A549 (cell line): ENCODE data around the gene ZDHHC1. TPM values are rescaled to one million over a fixed set of nuclear protein-coding genes. Genes with fewer than 3 reads are reported as not detected.

Experiments used
- ATAC-seq, 2 experiments: fragments of 200-7000 bp in 1 of 2; fragments of >200 bp in 1 of 2; cut with Nextera tagmentation in 1 of 2; cut with Tn5 transposase in 1 of 2; 3 replicates each; pipeline versions ENCODE4 v1.8.0 to v1.9.1; 2018 to 2020; ENCODE audit warnings: mild to moderate bottlenecking in 1 of 2, moderate library complexity in 1 of 2
- CTCF ChIA-PET: fragments of 300-600 bp; sonication (Branson Sonifier 250); formaldehyde crosslinking; extraction: SDS; loops from one replicate; lab custom pipeline; 2021; ENCODE audit warnings: antibody characterized with exemption, inconsistent platforms; lab: Yijun Ruan, JAX
- POLR2A ChIA-PET: fragments of 350-600 bp; formaldehyde crosslinking; extraction: SDS; loops from one replicate; lab custom pipeline; 2021; ENCODE audit warnings: antibody characterized with exemption, inconsistent platforms; lab: Yijun Ruan, JAX
- DNase-seq, 2 experiments: peaks; one replicate each; pipeline versions ENCODE4 v3.0.0 to v3.0.0-alpha.2; 2011 to 2016; ENCODE audit warnings: low read depth in 1 of 2, low spot score in 1 of 2
- FAIRE-seq: peaks from 2 replicates; lab custom pipeline; 2011; peaks lifted over from hg19 to GRCh38; lab: Jason Lieb, UNC
- H3K27ac ChIP-seq, 2 experiments: fragments of >200 bp; sonication (Bioruptor Twin); formaldehyde crosslinking; 3 replicates each; pipeline ENCODE4 v1.5.1; 2016 to 2017
- H3K4me1 ChIP-seq: fragments of >200 bp; sonication (Bioruptor Twin); formaldehyde crosslinking; 3 replicates; pipeline ENCODE4 v1.6.1; 2016
- H3K4me2 ChIP-seq: fragments of >200 bp; sonication (Bioruptor Twin); formaldehyde crosslinking; 3 replicates; pipeline ENCODE4 v1.6.1; 2016
- H3K4me3 ChIP-seq: fragments of >200 bp; sonication (Bioruptor Twin); formaldehyde crosslinking; 3 replicates; pipeline ENCODE4 v1.5.1; 2016
- H3K9me3 ChIP-seq: fragments of >200 bp; sonication (Bioruptor Twin); formaldehyde crosslinking; 3 replicates; pipeline ENCODE4 v1.6.1; 2016
- BCL3 ChIP-seq: fragments of >200 bp; sonication (Bioruptor Twin); formaldehyde crosslinking; IDR thresholded peaks from 3 replicates; pipeline ENCODE4 v1.6.1; 2016
- BHLHE40 ChIP-seq: IDR thresholded peaks from 2 replicates; pipeline ENCODE4 v1.6.1; 2012; ENCODE audit warnings: low read depth, low read length, inconsistent platforms
- CBX8 ChIP-seq: fragments of 200-600 bp; sonication (generic); IDR thresholded peaks from 2 replicates; pipeline ENCODE4 v1.6.1; 2016
- CEBPB ChIP-seq, 2 experiments: fragments of >200 bp in 1 of 2; sonication (Bioruptor Twin) in 1 of 2; formaldehyde crosslinking in 1 of 2; IDR thresholded peaks; 2 replicates each; pipeline ENCODE4 v1.6.1; 2012 to 2016
- CHD4 ChIP-seq: fragments of 200-600 bp; sonication (generic); IDR thresholded peaks from 2 replicates; pipeline ENCODE4 v1.6.1; 2016; ENCODE audit warnings: antibody characterized with exemption, mild to moderate bottlenecking, borderline replicate concordance
- FOSL2 ChIP-seq, 2 experiments: fragments of 450-650 bp in 1 of 2; fragments of >200 bp in 1 of 2; sonication (Bioruptor Twin) in 1 of 2; formaldehyde crosslinking; IDR thresholded peaks; 2 replicates each; pipeline versions ENCODE4 v1.5.0 to v1.6.1; 2016 to 2020; ENCODE audit warnings: mild to moderate bottlenecking in 1 of 2, moderate library complexity in 1 of 2
- HDAC2 ChIP-seq: fragments of 200-600 bp; sonication (generic); IDR thresholded peaks from 2 replicates; pipeline ENCODE4 v1.6.1; 2016
- HES2 ChIP-seq: fragments of >200 bp; sonication (Bioruptor Twin); formaldehyde crosslinking; IDR thresholded peaks from 2 replicates; pipeline ENCODE4 v1.6.1; 2016
- HOXA7 ChIP-seq: fragments of 250-450 bp; sonication (Bioruptor Pico); IDR thresholded peaks from 2 replicates; pipeline ENCODE4 v1.5.0; 2020; ENCODE audit warnings: mild to moderate bottlenecking, moderate library complexity
- HOXB13 ChIP-seq: fragments of 250-450 bp; sonication (Bioruptor Pico); IDR thresholded peaks from 2 replicates; pipeline ENCODE4 v1.5.0; 2020; ENCODE audit warnings: low read depth, mild to moderate bottlenecking, moderate library complexity
- HOXB5 ChIP-seq: fragments of 250-450 bp; sonication (Bioruptor Pico); IDR thresholded peaks from 2 replicates; pipeline ENCODE4 v1.5.0; 2020; ENCODE audit warnings: mild to moderate bottlenecking, moderate library complexity
- JUN ChIP-seq, 2 experiments: fragments of >200 bp; sonication (Bioruptor Twin); formaldehyde crosslinking; IDR thresholded peaks; 2 replicates in 1 of 2; 3 replicates in 1 of 2; pipeline ENCODE4 v1.6.1; 2016 to 2017
- KDM1A ChIP-seq: fragments of 200-600 bp; sonication (generic); IDR thresholded peaks from 2 replicates; pipeline ENCODE4 v1.6.1; 2016; ENCODE audit warnings: low read depth, mild to moderate bottlenecking
- MAX ChIP-seq: IDR thresholded peaks from 2 replicates; pipeline ENCODE4 v1.6.1; 2012
- MAZ ChIP-seq: fragments of 150-350 bp; IDR thresholded peaks from 2 replicates; pipeline ENCODE4 v1.6.1; 2014; ENCODE audit warnings: antibody characterized with exemption, low read depth, low read length, borderline replicate concordance
- PHF8 ChIP-seq: fragments of 200-600 bp; sonication (generic); IDR thresholded peaks from 2 replicates; pipeline ENCODE4 v1.6.1; 2016; ENCODE audit warnings: low read depth, mild to moderate bottlenecking, antibody characterized with exemption, moderate library complexity, borderline replicate concordance
- RARB ChIP-seq: fragments of 250-450 bp; sonication (Bioruptor Pico); IDR thresholded peaks from 2 replicates; pipeline ENCODE4 v1.8.0; 2021; ENCODE audit warnings: mild to moderate bottlenecking, moderate library complexity
- RCOR1 ChIP-seq: fragments of 150-350 bp; IDR thresholded peaks from 2 replicates; pipeline ENCODE4 v1.6.1; 2014; ENCODE audit warnings: antibody characterized with exemption, low read length, low read depth
- REST ChIP-seq: fragments of 200-600 bp; sonication (generic); IDR thresholded peaks from 2 replicates; pipeline ENCODE4 v1.6.1; 2016; ENCODE audit warnings: antibody characterized with exemption, mild to moderate bottlenecking, moderate library complexity
- RFX5 ChIP-seq: fragments of 450-650 bp; IDR thresholded peaks from 2 replicates; pipeline ENCODE4 v1.7.1; 2014; ENCODE audit warnings: antibody characterized with exemption, mild to moderate bottlenecking, moderate library complexity
- RNF2 ChIP-seq: fragments of 200-600 bp; sonication (generic); IDR thresholded peaks from 2 replicates; pipeline ENCODE4 v1.6.1; 2016; ENCODE audit warnings: low read depth, mild to moderate bottlenecking, antibody characterized with exemption, moderate library complexity, borderline replicate concordance
- SMC3 ChIP-seq: fragments of >200 bp; sonication (Bioruptor Twin); formaldehyde crosslinking; IDR thresholded peaks from 3 replicates; pipeline ENCODE4 v1.6.1; 2018; ENCODE audit warnings: inconsistent platforms
- ZC3H11A ChIP-seq: fragments of 450-650 bp; IDR thresholded peaks from 2 replicates; pipeline ENCODE4 v1.6.1; 2014; ENCODE audit warnings: antibody characterized with exemption, mild to moderate bottlenecking
- ZNF302 ChIP-seq: fragments of 250-450 bp; sonication (Bioruptor Pico); IDR thresholded peaks from 2 replicates; pipeline ENCODE4 v1.9.0; 2021; ENCODE audit warnings: inconsistent platforms, mild to moderate bottlenecking, moderate library complexity
- WGBS: methylation state at CpG from one replicate; pipeline ENCODE4 v1.1.6; 2017; ENCODE audit errors: missing lambda C conversion rate; 5-methylcytosine and 5-hydroxymethylcytosine counted together
- polyA plus RNA-seq, 4 experiments: library from polyadenylated mRNA; depleted of rRNA in 3 of 4; stranded (reverse); fragments of >200 nt; fragmentation: RNase III in 1 of 4; extraction: RNeasy Plus Mini Kit Qiagen cat#74134 plus additional on column Dnase treatment in 1 of 4; gene quantifications; 2 replicates in 3 of 4; 3 replicates in 1 of 4; pipeline ENCODE4 v1.2.3, GENCODE V29; 2011 to 2017
- TF ChIP-seq, protein P1 (sequence below): IDR thresholded peaks from 2 replicates; pipeline ENCODE4 v1.6.1; 2012; ENCODE audit warnings: low read depth, borderline replicate concordance
- TF ChIP-seq, protein P2 (sequence below): fragments of >200 bp; sonication (Bioruptor Twin); formaldehyde crosslinking; IDR thresholded peaks from 3 replicates; pipeline ENCODE4 v1.5.1; 2016

Gene ZDHHC1
- polyA plus RNA-seq, 2 of the 4 experiments (the other 2 are of a cell fraction): 3.5 to 5.9 TPM

DNA sequence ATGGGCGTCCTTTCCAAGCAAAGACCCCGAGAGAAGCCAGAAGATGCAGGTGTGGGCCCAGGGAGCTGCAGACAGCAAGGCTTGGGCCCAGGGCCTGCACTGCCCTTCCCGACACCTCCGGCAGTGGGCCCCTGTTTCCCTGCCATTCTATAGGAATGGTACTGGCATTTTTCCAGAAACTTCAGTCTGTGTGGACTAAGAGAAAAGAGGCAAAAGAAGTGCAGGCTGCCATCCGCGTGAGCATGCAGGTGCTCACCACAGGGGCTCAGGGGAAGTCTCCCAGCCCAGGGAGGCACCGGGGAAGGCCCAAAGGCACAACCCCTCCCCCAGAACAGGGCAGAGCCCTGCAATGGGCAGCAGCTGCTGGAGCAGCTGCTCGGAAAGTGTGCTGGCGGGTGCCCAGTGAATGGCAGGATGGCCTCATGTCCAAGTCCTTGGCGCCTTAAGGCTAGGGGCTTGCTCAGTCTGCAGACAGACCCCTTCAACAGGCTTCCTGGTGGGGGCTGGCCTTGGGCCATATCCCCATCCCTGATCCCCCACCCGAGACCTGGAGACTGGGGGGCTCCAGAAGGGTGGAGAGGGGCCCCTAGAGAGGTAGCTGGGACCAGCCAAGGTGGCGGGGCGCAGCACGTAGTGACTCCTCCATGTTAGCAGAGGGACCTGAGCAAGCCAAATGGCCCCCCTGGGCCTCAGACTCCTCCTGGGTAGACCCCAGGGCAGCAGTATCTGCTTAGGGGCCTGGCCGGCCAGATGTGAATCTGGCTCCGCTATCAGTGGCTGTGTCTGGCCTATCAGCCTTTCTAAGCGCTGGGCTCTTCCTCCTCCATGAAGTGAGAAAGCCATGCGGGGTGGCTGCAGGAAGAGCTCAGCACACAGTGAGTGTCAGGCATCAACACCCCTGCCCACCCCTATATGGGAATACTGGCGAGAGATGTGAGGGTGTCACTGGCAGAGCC is 16.2 kb downstream of the ZDHHC1 start:
- Histone ChIP-seq H3K4me2 (no peak overlapping the region), H3K4me1 (peaks cover 15% of the 10 kb centered on the region), H3K9me3 (no peaks in the 10 kb centered on the region), H3K4me3 (no peak overlapping the region), H3K27ac (no peak overlapping the region)
- POLR2A ChIA-PET: no interaction called here
- CTCF ChIA-PET: interaction anchor here (0.6 to 4.1 kb wide), 39 partner anchors 8 to 436 kb away, joined by 3 to 34 read pairs (median 4); partner anchors contain the start of genes HSD11B2, KCTD19, LRRC36 and PLEKHG4
- peak; percentile 12 to 14; a peak in 4 of 6 replicates for ATAC-seq
- no peak for TF ChIP-seq MAX
- no peak for TF ChIP-seq ZC3H11A
- no peak for TF ChIP-seq HOXB5 (CRISPR knock-in tag)
- TF ChIP-seq CEBPB (IDR thresholded peaks at IDR 0.05): no peak
- TF ChIP-seq HOXA7 (CRISPR knock-in tag): no peak
- TF ChIP-seq HES2: no peak
- TF ChIP-seq CBX8: no peak
- TF ChIP-seq, protein P1, sequence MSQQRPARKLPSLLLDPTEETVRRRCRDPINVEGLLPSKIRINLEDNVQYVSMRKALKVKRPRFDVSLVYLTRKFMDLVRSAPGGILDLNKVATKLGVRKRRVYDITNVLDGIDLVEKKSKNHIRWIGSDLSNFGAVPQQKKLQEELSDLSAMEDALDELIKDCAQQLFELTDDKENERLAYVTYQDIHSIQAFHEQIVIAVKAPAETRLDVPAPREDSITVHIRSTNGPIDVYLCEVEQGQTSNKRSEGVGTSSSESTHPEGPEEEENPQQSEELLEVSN: no peak
- no peak for TF ChIP-seq PHF8
- TF ChIP-seq CHD4: no peak
- TF ChIP-seq RCOR1: no peak
- no peak for TF ChIP-seq BHLHE40
- no peak for TF ChIP-seq BCL3
- no peak for TF ChIP-seq HOXB13 (CRISPR knock-in tag)
- no peak for TF ChIP-seq JUN (IDR thresholded peaks at IDR 0.05)
- no peak for TF ChIP-seq FOSL2 (IDR thresholded peaks at IDR 0.05)
- no peak for TF ChIP-seq FOSL2 (CRISPR knock-in tag; IDR thresholded peaks at IDR 0.05)
- no peak for TF ChIP-seq RFX5
- WGBS: 80% methylated on average over 13 of the region's 19 CpGs
- DNase-seq: no peak
- FAIRE-seq: no peak

DNA sequence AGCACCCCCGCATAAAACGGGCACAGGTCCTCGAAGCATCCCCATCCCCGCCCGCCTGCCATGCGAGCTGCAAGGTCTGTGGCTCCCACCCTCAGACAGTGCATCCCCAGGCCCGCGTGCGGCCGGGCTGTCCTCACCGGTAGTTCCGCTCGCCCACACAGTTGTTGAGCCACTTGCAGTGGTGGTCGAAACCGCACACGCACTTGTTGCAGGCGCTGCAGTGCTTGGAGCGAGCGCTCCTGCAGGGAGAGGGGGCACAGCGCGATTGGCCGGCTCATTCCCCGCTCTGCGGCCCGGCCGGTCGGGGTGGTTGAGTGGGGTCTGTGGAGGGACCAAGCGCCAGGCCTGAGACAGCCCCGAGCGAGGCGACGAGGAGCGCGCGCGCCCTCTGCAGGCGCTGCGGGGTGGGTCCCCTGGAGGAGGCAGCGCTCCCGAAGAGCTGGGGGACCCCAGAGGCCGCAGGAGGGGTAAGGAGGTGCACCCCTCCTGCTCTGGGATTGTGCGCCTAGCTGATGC is 17.0 kb downstream of the ZDHHC1 start:
- ATAC-seq (peak; percentile 51 to 83), DNase-seq (peak; percentile 37 to 52), FAIRE-seq (no peak)
- POLR2A ChIA-PET: no interaction called here
- no peak overlapping the region for H3K4me2 ChIP-seq
- peaks cover 15% of the 10 kb centered on the region for H3K4me1 ChIP-seq
- WGBS: 76% methylated on average over 23 of the region's 42 CpGs
- no peaks in the 10 kb centered on the region for H3K9me3 ChIP-seq
- no peak overlapping the region for H3K27ac ChIP-seq
- CTCF ChIA-PET: interaction anchor here (0.6 to 4.1 kb wide), 41 partner anchors 8 to 435 kb away, joined by 3 to 34 read pairs (median 4); partner anchors contain the start of genes HSD11B2, KCTD19, LRRC36 and PLEKHG4
- H3K4me3 ChIP-seq: no peak overlapping the region
- TF ChIP-seq, protein P1: no peak
- TF ChIP-seq PHF8: no peak
- TF ChIP-seq RARB (CRISPR knock-in tag): no peak
- TF ChIP-seq HOXB13 (CRISPR knock-in tag): no peak
- TF ChIP-seq ZNF302 (CRISPR knock-in tag): no peak
- no peak for TF ChIP-seq RNF2
- no peak for TF ChIP-seq JUN (IDR thresholded peaks at IDR 0.05)
- peak; percentile 47; the same call in 2 of the 3 replicates for TF ChIP-seq SMC3
- TF ChIP-seq, protein P2, sequence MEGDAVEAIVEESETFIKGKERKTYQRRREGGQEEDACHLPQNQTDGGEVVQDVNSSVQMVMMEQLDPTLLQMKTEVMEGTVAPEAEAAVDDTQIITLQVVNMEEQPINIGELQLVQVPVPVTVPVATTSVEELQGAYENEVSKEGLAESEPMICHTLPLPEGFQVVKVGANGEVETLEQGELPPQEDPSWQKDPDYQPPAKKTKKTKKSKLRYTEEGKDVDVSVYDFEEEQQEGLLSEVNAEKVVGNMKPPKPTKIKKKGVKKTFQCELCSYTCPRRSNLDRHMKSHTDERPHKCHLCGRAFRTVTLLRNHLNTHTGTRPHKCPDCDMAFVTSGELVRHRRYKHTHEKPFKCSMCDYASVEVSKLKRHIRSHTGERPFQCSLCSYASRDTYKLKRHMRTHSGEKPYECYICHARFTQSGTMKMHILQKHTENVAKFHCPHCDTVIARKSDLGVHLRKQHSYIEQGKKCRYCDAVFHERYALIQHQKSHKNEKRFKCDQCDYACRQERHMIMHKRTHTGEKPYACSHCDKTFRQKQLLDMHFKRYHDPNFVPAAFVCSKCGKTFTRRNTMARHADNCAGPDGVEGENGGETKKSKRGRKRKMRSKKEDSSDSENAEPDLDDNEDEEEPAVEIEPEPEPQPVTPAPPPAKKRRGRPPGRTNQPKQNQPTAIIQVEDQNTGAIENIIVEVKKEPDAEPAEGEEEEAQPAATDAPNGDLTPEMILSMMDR: peak; percentile 62
- no peak for TF ChIP-seq HDAC2
- TF ChIP-seq KDM1A: no peak
- TF ChIP-seq MAZ: no peak
- no peak for TF ChIP-seq REST
